ENCODE results near the gene ZFP1.

DNA sequence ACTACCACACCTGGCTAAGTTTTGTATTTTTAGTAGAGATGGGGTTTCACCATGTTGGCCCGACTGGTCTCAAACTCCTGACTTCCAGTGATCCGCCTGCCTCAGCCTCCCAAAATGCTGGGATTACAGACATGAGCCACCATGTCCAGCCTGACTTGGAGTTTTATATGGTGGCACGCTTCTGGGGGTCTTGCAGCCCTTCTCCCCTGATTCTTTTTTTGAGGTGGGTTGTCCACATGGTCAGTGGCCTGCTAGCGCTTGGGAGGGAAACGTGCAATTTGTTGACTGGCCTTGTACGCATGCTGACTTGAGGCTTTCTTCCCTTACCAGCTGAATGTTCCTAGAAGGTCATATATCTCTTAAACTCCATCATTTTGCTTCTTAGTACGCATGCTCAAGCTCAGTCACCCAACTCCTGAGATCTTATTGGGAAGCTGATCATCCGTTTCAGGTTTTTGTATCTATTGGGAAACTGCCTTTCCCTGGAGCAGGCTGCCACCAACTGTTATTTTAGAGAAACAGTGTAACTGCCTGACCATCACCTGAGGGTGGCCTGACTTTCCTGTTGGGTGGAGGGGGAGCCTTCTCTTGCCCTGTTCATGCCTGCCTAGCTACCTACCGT lies 18.1 kb upstream of the ZFP1 start:
- TF ChIP-seq TAF1 (IDR thresholded peaks at IDR 0.05; ENCODE audit: low read depth, low read length), result no peak
- no peak for TF ChIP-seq POLR2A (IDR thresholded peaks at IDR 0.05; ENCODE audit: low read depth, low read length)
- TF ChIP-seq POLR2AphosphoS5 (IDR thresholded peaks at IDR 0.05; ENCODE audit: low read depth, low read length), result no peak
- TF ChIP-seq SPI1 (IDR thresholded peaks at IDR 0.05; ENCODE audit: low read depth, low read length), result no peak

Measured in GM12891 (cell line).